Esophagus muscularis mucosa (tissue), 4 donors: ENCODE measurements around the gene TMEM207.

Source experiments
- CTCF ChIP-seq, 3 experiments: fragments of 200-600 bp in 2 of 3; fragments of 450-650 bp in 1 of 3; sonication (generic) in 2 of 3; IDR thresholded peaks; one replicate each; pipeline ENCODE4 v1.5.1; 2017 to 2019; ENCODE audit warnings: antibody characterized with exemption in 3 of 3, mild to moderate bottlenecking in 2 of 3, moderate library complexity in 1 of 3
- EP300 ChIP-seq: sonication (generic); formaldehyde crosslinking; IDR thresholded peaks from one replicate; pipeline ENCODE4 v1.6.1; 2017; ENCODE audit warnings: antibody characterized with exemption
- POLR2AphosphoS5 ChIP-seq, 2 donors: sonication (generic); formaldehyde crosslinking; IDR thresholded peaks; one replicate each; pipeline ENCODE4 v1.6.1; 2017; ENCODE audit warnings: antibody characterized with exemption in 2 of 2

DNA sequence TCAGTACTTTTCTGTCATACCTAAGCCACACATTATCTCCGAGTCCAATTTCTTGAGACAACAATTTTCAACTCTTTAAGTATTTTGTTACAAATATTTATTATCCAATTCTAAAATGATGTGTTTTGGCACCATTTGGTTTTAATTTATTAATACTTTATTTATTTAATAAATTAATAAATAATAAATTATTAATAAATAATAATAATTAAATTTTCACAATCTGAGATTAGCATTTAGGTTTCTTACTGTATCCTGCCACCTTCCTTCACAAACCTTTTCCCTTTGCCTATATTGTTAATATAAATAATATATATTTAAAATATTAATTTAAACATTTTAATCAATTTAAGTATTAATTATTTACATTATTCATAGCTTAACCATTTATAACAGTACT lies 23.9 kb downstream of the TMEM207 start:
- TF ChIP-seq CTCF (IDR thresholded peaks at IDR 0.05) = no peak
- TF ChIP-seq POLR2AphosphoS5 (IDR thresholded peaks at IDR 0.05) = no peak
- TF ChIP-seq EP300 = no peak
